NCI-H2081 (cell line): ENCODE results near the gene GFOD2.

ENCODE experiments used
- DNase-seq, 2 experiments: peaks; one replicate each; lab custom pipeline; 2025; lab: John Stamatoyannopoulos, UW

Gene GFOD2

DNA sequence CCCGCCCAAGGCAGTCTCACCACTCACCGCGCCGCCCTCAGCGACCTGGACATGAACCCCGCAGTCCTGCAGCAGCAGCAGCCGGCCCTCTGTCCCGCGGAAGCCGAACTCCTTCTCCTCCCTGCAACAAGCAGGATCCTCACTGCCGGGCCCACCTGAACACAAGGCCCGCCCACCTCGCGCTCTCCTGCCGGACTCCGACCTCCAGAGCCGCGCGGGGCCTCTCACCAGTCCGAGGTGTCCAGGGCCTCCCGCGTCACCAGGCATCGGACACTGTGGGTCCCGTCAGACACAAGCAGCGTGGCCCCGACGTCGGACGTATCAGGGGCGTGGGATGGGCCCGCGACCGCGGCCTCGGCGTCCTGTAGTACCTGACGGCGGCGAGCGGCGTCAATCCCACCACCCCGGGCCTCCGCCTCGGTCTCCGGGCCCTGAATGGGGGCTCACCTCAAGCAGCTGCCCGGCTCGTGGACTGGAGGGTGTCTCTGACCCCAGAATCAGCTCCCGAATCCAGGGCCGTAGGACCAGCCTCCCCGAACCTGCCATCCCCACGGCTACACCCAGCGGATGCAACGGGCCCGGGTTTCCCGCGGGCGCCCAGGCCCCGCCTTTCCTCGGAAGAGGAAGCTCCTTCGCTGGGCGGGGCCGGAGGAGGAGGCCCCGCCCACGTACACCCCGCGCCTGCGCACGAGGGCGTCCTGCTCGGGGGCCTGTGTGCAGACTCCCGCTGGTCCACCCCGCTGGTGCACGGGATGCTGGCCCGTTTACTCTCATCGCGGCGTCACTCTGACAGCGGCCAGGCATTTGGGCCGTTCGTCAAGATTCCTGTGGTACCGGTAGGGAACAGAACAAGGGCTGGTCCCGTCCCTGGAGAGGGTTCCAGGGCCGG is 59.2 kb downstream of the GFOD2 start, which contains the start of gene ACD:
Gene ACD, minus strand, starts transcription at position 586 of the 889 bp plus-strand sequence. Its CDS starts 40 bp downstream, at position 546.
- peak; percentile 88 to 89 for DNase-seq

DNA sequence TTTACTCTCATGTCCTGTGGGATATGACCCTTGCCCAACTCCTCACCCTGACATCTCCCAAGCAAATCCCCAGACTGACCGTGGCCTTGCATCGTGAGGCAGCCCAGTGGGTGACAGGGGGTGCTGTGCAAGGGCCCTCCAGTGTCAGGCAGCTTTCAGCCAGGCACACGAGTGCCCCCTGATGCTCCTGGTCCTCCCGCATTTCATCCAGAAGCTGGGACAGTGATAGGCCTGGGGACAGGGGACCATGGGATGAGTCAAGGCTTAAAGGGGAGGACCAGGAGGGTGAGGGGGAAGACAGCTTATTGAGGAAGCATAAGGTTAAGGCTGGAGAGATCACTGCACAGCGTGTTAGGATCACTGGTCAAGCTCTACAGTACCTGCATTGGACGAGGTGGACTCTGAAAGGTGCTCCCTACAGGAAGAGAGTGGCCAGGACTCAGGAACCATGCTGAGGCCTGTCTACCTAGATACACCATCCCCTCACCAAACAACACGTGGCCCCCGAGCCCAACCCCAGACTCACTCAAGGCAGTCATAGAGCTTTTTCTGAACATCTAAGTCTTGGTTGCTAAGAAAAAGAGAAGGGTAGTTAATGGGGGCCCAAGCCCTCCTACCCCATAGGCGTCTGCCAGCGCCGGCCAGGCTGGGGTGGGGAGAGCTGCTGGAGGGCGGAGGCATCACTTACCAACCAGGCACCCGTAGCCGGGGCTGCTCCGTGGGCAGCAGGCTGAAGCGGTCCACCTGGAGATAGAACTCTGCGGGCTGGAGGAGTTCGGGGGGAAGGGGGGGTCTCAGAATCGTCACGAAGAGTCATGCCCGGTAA is 60.1 kb downstream of the GFOD2 start:
- DNase-seq: no peak

DNA sequence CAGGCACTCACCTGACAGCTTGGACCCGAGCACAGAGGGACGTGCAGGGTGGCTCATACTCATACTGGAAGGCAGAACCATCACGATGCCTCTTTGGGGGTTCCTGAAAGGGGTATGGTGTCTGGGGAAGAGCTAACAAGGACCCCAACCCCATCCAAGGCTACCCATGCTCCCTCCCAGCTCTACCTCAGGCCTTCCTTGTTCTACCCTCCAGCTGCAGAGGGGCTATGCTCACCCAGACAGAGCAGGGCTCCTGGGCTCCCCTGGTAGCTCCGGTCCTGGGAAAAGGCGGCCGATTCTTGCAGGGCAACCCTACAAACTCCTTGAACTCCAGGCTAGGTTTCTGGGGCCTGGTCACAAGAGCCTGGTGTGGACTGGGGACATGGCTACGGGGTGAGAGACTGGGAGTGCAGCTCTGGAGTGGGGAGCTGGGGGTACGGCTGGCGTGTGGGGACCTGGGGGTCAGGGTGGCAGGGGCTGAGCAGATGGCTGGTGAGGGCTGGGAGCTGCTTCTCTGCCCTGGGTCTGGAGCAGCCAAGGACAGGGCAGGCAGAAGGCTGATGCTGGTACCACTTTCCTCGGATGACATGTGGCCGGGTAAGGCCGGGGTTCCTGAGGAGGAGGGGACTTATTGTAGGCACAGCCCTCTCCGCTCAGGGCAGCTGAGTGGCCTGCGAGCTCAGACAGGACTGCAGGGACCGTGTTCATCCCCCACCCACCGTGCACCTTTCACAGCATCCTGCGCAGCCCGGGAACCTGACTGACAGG is 61.2 kb downstream of the GFOD2 start:
- DNase-seq: no peak

DNA sequence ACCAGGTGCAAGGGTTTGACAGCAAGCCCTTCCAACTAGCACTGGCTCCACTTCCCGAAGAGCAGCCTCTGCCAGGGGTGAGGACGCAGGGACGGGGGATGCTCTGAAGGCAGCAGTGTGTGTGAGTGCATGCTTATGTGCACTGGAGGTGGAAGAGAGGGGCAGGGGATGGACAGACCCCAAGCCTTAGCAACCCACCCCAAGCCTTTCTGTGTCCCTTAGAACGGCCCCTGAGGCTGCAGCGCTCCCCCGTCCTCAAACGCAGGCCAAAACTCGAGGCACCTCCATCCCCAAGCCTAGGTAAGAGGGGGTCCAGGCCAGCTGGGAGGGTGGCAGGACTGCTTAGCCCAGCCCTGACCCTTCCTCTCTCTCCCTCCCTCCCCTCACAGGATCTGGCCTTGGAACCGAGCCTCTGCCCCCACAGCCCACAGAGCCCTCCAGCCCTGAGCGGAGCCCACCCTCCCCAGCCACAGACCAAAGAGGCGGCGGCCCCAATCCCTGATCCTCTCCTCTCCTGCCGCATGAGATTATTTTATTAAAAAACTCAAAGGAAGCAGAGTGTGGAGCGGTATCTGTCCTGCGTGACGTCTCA is 62.0 kb downstream of the GFOD2 start:
- DNase-seq: no peak

DNA sequence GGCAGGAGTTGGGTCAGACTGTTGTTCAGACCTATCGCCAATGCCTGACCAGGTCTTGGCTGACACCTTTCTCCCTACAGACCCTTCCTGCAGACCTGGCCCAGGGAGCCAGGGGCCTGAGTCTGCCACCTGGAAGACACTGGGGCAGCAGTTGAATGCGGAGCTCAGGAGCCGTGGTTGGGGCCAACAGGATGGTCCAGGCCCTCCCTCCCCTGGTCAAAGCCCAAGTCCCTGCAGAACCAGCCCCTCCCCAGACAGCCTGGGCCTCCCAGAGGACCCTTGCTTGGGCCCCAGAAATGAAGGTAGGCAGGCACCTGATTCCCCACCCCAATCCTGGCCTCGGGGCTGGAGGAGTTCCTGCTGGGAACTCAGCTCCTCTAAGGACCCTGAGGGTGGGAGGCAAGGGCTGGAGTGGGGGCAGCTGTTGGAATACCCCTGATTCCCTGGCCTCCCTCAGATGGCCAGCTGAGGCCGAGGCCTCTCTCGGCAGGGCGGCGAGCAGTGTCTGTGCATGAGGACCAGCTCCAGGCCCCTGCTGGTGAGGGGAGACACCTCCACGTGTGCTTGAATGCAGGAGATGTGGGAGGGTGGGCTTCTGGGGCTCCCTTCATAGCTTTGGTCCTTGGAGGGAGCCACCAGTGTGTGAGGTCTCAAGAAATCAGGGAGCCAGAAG is 62.6 kb downstream of the GFOD2 start:
- DNase-seq: no peak

DNA sequence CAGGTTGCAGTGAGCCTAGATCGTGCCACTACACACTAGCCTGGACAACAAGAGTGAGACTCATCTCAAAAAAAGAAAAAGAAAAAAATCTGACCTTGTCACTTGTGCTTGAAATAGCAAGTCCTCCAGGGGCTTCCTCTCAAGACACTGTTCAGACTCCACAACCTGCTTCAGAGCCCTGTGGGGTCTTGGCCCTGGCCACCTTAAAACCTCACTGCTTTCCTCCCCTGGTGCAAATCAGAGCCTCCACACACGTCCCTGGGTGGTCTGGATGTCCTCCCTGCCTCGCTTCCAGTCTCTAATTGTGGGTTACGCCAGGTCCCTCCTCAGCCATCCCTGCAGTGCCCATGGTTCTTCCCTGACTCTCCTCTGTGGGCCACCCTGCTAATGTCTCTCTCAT is 63.8 kb downstream of the GFOD2 start:
- DNase-seq: no peak

DNA sequence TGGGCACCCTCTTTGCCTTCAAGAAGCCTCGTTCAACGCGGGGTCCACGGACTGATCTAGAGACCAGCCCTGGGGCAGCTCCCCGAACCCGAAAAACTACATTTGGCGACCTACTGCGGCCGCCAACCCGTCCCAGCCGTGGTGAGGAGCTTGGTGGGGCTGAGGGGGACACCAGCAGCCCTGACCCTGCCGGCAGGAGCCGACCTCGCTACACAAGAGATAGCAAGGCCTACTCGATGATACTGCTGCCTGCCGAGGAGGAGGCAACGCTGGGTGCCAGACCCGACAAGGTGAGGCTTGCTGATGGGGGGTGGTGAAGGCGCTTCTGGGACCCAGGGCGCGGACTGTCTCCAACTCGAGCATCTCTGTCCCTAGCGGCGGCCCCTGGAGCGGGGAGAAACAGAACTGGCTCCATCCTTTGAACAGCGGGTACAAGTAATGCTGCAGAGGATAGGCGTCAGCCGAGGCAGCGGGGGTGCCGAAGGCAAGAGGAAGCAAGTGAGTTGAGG is 64.7 kb downstream of the GFOD2 start:
- DNase-seq: no peak

DNA sequence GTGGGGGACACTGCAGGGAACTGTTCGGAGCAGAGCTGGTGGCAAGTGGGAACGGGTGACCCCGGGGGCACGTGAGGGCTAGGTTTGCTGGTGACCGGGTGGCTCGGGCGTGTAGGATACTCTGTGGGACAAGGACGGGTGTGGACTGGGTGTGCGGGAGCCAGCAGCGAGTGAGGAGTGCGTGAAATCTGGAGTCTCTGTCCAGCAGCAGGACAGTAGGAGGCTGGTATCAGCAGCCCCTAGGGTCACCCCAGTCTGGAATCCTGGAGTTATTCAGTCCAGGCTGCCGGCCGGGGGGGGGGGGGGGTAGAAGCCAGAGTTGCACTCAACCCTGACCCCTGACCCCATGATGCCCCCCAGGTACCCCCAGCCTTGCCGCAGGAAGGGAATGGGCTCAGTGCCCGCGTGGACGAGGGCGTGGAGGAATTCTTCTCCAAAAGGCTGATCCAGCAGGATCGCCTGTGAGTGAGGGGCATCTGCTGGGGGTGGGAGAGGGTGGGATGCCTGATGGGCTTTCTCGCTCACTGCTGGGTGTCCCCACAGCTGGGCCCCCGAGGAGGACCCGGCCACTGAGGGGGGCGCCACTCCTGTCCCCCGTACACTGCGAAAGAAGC is 65.2 kb downstream of the GFOD2 start:
- no peak for DNase-seq

DNA sequence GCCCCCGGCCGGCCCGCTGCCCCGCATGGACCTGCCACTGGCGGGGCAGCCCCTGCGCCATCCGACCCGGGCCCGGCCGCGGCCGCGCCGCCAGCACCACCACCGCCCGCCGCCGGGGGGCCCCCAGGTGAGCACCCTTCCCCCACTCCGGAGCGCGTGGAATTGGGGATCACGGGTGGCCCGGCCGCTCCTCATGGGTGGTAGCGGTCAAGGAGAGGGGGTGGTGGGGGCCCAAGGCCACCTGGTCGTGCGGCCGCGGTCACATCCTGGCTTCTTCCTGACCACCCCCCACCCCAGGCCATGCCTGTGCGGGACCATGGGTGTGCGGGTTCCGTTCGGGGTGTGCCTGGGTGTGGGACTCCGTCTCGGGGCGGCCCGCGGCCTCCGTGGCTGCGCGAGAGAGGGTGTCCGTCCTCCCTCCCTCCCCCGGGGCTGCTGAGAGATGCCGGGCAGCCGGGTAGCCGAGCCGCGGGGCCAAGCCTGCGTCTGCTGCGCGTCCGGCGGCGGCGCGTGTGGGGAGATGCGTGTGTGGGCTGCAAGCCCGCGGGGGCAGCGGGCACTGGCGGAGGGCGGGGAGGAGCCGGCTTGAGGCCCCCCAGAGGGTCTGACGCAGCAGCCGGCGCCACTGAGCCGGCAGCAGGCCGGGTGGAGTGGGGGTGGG is 65.9 kb downstream of the GFOD2 start:
- peak; percentile 11 to 18 for DNase-seq

DNA sequence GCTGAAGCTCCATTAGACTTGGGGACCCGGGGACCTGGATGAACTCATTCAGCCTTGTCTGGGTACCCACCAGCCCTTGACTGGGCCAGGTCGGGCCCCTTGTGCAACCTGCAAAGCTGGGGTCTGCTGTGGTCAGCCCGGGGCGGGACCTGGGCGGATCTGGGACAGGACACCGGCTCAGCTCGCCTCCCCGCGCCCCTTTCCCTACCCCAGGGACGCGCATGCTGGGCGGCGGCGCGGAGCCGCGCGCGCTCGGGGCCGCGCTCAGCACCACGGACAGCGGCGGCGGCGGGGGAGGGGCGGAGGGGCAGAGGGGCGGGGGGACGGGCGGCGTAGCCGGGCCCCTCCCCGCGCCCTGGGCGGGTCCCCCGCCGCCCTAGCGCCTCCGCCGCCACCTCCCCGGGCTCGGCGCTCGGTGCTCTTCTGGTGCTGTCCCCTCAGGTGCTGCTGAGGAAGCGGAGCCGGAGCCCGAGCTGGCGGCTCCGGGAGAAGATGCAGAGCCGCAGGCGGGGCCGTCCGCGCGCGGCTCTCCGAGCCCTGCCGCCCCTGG is 66.5 kb downstream of the GFOD2 start:
- DNase-seq: peak; percentile 22 to 26

DNA sequence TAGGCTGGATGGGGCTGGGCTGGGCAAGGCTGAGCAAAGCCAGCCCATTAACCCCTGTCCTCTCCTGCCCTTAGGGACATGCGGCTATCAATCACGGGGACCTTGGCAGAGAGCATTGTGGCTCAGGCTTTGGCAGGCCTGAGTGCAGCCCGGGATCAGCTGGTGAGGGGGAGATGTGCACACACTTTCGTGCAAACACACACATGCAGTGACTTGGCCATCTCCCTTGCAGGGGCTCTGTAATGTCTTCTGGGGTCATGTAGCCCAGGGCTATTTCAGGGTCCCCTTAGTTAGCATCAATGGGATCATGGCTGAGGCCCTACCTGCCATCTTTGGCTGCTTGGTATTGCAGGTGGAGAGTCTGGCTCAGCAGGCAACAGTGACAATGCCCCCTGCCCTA is 67.3 kb downstream of the GFOD2 start:
- no peak for DNase-seq

DNA sequence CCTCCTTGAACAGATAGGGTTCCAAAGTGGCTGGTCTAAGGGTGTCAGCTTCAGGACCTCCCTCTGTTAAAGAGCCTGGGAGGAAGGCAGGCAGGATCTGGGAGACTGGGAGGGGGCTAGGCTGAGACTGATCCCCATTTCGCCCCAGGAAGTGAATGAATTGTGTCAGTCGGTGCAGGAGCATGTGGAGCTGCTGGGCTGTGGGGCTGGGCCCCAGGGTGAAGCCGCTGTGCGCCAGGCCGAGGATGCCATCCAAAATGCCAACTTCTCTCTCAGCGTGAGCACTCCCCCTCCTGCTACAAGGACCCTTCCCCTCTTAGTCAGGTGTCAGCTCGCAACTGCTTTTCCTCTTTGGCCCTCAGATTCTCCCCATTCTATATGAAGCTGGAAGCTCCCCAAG is 68.1 kb downstream of the GFOD2 start:
- DNase-seq: no peak

DNA sequence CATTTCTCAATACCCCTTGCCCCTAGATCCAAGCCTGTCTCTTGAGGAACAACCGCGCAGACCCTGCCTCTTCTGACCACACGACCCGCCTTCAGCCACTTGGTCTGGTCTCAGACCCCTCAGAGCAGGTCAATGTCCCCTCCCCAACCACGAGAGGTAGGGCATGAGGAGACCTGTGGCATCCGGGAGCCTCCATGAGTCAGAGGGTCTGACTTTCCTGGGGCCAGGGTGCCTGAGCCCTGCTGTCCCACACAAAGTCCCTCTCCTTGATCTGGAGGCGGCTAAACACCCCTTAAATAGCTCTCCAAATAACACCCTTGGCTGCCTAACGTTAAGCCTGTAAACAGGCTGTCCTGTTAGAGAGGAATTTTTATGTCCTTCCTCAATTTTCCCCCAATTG is 69.1 kb downstream of the GFOD2 start:
- DNase-seq: no peak

DNA sequence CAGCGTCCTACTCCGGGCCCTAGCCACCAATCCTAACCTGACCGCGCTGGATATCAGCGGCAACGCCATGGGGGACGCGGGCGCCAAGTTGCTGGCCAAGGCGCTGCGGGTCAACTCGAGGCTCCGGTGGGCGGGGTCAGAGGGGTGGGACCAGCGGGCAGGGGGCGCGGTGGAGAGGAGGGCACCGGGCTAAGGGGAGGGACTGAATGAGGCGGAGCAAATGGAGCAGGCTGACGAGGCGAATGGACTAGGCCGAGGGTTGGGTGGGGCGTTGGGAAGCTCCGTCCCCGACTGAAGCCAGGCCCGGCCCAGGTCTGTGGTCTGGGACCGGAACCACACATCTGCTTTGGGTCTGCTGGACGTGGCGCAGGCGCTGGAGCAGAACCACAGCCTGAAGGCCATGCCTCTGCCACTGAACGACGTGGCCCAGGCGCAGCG is 69.6 kb downstream of the GFOD2 start:
- no peak for DNase-seq

DNA sequence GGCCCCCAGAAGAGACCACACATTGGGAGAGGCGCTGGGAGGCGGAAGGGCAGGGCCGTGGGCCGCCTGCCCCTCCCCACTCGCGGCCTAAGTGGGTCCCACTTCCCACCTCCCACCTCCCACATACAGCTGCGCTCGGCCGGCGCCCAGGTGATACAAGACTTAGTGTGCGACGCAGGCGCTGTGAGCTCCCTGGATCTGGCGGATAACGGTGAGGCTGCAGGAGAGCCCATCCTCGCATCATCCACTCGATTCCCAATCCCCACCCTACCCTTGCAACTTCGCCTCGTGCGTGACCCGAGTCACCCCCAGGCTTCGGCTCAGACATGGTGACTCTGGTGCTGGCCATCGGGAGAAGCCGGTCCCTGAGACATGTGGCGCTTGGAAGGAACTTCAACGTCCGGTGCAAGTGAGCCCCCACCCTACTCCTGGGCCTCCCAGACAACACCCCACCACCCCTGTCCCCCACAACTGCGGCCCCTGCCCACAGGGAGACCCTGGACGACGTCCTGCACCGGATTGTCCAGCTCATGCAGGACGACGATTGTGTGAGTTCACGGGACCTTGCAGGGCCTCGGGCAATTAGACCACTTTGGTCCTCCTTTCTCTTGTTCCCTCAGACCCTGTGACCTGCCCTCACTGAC is 70.2 kb downstream of the GFOD2 start:
- no peak for DNase-seq

DNA sequence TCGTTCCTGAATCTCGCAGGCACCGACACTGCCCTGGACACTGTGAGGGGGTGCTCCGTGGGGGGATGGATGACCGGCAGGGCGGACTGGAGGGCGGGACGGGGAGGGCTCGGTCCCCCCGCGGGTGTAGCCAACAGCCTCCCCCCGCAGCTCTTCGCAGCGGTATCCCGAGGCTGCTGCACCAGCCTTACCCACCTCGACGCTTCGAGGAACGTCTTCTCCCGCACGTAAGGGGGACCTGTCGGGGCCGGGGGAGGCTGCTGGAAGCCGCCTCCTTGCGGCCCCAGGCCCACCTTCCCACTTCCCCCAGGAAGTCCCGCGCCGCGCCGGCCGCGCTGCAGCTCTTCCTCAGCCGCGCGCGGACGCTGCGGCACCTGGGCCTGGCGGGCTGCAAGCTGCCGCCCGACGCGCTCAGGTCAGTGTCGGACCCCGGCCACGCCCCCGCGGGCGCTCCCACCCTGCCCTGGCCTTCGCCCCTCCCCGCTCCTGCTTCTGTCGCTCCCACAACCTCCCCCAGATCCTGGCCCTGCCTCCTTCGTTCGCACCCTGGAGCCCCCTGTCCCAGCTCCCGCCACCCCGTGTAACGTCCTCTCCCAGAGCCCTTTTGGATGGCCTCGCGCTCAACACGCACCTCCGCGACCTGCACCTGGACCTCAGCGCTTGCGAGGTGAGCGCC is 70.9 kb downstream of the GFOD2 start:
- no peak for DNase-seq

DNA sequence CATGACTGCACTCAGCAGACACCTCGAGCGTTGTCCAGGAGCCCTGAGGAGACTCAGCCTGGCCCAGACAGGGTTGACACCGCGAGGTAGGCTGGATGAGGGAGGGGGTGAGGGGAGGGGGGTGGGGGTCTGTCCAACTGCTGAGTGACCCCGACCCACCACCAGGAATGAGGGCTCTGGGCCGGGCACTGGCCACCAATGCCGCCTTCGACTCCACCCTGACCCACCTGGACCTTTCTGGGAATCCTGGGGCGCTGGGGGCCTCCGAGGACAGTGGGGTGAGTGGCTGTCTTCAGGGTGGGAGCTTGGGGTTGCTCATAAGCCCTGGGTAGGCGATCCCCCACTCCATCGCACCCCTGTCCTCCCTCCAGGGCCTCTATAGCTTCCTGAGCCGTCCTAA is 71.4 kb downstream of the GFOD2 start:
- no peak for DNase-seq

DNA sequence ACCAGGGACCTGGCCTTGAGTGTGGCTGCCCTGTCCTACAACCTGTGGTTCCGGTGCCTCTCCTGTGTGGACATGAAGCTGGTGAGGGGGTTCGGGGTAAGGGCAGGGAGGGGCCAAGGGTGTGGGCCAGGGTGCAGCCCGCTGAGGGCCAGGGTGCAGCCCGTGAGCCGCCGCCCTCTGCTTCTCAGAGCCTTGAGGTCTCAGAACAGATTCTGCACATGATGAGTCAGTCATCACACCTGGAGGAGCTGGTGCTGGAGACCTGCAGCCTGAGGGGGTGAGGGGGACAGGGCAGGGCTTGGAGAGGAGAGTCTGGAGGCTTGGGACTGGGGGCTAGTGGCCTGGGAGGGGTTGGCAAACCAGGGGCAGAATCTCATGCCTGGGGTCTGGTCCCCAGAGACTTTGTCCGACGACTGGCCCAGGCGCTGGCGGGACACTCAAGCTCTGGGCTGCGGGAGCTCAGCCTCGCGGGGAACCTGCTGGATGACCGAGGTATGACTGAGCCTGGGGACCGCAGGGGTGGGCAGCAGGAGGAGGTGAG is 71.9 kb downstream of the GFOD2 start:
- DNase-seq: no peak
